Astrocyte (in vitro differentiated cells and primary cell): ENCODE data around the gene CDK14.

Source experiments
- EZH2 ChIP-seq: IDR thresholded peaks from 2 replicates; pipeline ENCODE4 v1.6.1; 2012; ENCODE audit warnings: mild to moderate bottlenecking, low read length, inconsistent platforms; ENCODE audit not compliant: insufficient read depth
- TF ChIP-seq, protein P1 (sequence below): IDR thresholded peaks from 2 replicates; pipeline ENCODE4 v1.5.1; 2011; ENCODE audit warnings: low read depth, mild to moderate bottlenecking, inconsistent platforms, low read length, moderate library complexity; ENCODE audit not compliant: insufficient read depth

DNA sequence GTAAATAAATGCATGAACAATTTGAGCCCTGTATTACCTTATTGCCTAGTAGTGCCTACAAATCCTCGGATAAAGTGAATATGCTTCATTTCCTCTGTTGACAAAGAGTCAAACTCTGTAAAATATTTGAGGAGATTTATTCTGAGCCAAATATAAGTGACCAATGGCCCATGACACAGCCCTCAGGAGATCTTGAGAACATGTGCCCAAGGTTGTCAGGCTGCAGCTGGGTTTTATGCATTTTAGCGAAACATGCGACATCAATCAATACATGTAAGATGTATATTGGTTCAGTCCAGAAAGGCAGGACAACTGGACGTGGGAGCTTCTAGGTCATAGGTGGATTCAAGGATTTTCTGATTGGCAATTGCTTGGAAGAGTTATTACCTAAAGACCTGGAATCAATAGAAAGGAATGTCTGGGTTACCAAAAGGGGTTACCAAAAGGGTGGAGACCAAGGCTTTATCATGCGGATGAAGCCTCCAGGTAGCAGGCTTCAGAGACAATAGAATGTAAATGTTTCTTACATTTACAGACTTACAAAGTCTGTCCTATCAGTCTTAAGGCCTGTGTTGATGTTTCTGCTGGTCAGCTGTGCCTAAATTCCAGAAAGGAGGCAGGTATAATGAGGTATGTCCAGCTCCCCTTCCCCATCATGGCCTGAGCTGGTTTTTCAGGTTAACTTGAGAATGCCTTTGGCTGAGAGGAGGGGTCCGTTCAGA, 448.0 kb downstream of the CDK14 start:
- TF ChIP-seq, protein P1, sequence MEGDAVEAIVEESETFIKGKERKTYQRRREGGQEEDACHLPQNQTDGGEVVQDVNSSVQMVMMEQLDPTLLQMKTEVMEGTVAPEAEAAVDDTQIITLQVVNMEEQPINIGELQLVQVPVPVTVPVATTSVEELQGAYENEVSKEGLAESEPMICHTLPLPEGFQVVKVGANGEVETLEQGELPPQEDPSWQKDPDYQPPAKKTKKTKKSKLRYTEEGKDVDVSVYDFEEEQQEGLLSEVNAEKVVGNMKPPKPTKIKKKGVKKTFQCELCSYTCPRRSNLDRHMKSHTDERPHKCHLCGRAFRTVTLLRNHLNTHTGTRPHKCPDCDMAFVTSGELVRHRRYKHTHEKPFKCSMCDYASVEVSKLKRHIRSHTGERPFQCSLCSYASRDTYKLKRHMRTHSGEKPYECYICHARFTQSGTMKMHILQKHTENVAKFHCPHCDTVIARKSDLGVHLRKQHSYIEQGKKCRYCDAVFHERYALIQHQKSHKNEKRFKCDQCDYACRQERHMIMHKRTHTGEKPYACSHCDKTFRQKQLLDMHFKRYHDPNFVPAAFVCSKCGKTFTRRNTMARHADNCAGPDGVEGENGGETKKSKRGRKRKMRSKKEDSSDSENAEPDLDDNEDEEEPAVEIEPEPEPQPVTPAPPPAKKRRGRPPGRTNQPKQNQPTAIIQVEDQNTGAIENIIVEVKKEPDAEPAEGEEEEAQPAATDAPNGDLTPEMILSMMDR, result no peak
- no peak for TF ChIP-seq EZH2
